ENCODE results near the gene HOXA3.

Gene HOXA3

DNA sequence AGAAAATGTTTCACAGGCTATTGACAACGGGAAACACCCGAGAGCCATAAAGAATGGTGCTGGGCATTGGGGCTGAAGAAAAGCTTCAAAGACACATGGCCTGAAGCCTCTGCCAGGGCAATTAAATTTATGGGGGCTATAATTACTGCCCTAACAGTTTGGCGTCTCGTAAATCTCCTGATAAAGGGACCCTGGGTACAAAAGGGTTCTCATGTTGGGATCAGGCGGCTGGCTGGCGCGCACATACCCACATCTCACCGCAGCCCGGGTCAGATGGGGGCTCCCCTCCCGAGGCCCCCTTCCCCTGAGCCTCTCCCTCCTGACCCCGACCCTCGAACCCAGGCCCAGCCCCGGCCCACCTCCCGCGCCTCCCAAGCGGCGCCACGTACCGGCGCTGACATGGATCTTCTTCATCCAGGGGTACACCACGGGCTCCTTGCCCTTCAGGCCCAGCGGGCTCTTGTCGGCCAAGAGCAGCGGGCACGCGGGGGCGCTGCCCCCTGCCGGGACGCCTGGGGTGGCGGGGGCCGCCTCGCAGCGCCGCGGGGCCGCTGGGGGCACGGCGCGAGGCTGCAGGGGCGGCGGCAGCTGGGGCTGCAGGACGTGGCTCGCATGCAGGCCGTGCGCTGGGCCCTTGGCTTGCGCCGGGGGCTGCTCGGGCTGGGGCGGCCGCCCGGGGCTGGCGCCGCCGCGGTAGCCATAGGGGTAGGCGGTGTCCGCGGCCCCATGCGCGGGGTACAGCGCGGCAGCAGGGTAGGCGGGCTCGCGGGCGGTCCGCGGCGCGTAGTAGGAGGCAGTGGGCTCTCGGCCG, 22.4 kb downstream of the HOXA3 start:
- H3K4me3 ChIP-seq (replicated peaks; ENCODE audit: insufficient read depth, low read length) = peak overlapping the region; percentile 50
- DNase-seq (ENCODE audit: low read depth in 1 of 2, low spot score in 1 of 2) = no peak
- TF ChIP-seq, protein P1, sequence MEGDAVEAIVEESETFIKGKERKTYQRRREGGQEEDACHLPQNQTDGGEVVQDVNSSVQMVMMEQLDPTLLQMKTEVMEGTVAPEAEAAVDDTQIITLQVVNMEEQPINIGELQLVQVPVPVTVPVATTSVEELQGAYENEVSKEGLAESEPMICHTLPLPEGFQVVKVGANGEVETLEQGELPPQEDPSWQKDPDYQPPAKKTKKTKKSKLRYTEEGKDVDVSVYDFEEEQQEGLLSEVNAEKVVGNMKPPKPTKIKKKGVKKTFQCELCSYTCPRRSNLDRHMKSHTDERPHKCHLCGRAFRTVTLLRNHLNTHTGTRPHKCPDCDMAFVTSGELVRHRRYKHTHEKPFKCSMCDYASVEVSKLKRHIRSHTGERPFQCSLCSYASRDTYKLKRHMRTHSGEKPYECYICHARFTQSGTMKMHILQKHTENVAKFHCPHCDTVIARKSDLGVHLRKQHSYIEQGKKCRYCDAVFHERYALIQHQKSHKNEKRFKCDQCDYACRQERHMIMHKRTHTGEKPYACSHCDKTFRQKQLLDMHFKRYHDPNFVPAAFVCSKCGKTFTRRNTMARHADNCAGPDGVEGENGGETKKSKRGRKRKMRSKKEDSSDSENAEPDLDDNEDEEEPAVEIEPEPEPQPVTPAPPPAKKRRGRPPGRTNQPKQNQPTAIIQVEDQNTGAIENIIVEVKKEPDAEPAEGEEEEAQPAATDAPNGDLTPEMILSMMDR (IDR thresholded peaks at IDR 0.05; ENCODE audit: insufficient read depth, low read length) = no peak
- no peak for TF ChIP-seq GABPA (IDR thresholded peaks at IDR 0.05; ENCODE audit: low read depth)
- TF ChIP-seq POLR2AphosphoS5 (IDR thresholded peaks at IDR 0.05; ENCODE audit: low read depth) = no peak
- TF ChIP-seq, protein P2, sequence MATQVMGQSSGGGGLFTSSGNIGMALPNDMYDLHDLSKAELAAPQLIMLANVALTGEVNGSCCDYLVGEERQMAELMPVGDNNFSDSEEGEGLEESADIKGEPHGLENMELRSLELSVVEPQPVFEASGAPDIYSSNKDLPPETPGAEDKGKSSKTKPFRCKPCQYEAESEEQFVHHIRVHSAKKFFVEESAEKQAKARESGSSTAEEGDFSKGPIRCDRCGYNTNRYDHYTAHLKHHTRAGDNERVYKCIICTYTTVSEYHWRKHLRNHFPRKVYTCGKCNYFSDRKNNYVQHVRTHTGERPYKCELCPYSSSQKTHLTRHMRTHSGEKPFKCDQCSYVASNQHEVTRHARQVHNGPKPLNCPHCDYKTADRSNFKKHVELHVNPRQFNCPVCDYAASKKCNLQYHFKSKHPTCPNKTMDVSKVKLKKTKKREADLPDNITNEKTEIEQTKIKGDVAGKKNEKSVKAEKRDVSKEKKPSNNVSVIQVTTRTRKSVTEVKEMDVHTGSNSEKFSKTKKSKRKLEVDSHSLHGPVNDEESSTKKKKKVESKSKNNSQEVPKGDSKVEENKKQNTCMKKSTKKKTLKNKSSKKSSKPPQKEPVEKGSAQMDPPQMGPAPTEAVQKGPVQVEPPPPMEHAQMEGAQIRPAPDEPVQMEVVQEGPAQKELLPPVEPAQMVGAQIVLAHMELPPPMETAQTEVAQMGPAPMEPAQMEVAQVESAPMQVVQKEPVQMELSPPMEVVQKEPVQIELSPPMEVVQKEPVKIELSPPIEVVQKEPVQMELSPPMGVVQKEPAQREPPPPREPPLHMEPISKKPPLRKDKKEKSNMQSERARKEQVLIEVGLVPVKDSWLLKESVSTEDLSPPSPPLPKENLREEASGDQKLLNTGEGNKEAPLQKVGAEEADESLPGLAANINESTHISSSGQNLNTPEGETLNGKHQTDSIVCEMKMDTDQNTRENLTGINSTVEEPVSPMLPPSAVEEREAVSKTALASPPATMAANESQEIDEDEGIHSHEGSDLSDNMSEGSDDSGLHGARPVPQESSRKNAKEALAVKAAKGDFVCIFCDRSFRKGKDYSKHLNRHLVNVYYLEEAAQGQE (IDR thresholded peaks at IDR 0.05; ENCODE audit: insufficient replicate concordance, low read depth) = no peak
- no peak for TF ChIP-seq SPI1 (IDR thresholded peaks at IDR 0.05; ENCODE audit: borderline replicate concordance, low read depth)
- no peak overlapping the region for H3K27ac ChIP-seq (replicated peaks)
- peaks cover 4% of the 10 kb centered on the region for H3K27me3 ChIP-seq (ENCODE audit: insufficient read depth, poor library complexity, severe bottlenecking)

DNA sequence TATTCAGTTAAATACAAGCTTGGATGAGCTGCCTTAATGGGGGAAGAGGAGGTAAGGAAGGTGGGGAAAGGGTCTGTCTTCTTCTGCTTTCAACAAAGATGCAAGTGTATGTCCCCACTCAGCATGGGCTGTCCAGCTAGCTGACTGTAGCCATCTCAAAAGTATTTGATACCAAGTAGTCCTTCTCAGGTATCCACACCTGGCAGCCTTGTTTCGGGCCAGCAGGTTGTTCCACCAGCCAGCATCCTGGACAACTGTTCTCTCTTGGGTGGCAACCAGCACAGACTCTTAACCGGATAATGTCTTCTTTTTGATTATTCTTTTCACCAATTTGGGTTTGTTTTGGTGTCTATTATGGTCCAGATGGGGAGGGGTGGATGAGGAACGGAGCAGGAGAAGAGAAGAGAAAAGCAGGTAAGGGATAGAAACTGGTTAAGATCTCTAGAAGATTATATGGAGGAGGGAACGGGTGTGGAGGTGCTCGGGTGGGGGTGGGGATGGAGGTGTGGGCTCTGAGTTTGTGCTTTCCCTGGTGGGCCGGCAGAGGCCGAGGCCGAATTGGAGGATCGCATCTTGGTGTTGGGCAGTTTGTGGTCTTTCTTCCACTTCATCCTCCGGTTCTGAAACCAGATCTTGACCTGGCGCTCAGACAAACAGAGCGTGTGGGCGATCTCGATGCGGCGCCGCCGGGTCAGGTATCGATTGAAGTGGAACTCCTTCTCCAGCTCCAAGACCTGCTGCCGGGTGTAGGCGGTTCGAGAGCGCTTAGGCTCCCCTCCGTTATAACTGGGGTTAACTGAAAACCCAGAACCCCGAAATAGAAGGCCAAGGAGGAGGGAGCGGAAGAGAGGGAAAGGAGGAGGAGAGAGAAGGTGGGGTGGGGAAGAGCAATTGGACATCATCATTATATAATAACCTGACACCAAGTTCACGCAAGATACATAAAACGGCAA, 23.3 kb downstream of the HOXA3 start:
- DNase-seq (ENCODE audit: low read depth in 1 of 2, low spot score in 1 of 2) = no peak
- Histone ChIP-seq H3K27me3 (ENCODE audit: insufficient read depth, poor library complexity, severe bottlenecking) (peaks cover 4% of the 10 kb centered on the region), H3K27ac (replicated peaks) (no peak overlapping the region), H3K4me3 (replicated peaks; ENCODE audit: insufficient read depth, low read length) (no peak overlapping the region)
- TF ChIP-seq, protein P1 (IDR thresholded peaks at IDR 0.05; ENCODE audit: insufficient read depth, low read length) = no peak
- TF ChIP-seq GABPA (IDR thresholded peaks at IDR 0.05; ENCODE audit: low read depth) = no peak
- TF ChIP-seq SPI1 (IDR thresholded peaks at IDR 0.05; ENCODE audit: borderline replicate concordance, low read depth) = no peak
- TF ChIP-seq POLR2AphosphoS5 (IDR thresholded peaks at IDR 0.05; ENCODE audit: low read depth) = no peak
- TF ChIP-seq, protein P2 (IDR thresholded peaks at IDR 0.05; ENCODE audit: insufficient replicate concordance, low read depth) = no peak

DNA sequence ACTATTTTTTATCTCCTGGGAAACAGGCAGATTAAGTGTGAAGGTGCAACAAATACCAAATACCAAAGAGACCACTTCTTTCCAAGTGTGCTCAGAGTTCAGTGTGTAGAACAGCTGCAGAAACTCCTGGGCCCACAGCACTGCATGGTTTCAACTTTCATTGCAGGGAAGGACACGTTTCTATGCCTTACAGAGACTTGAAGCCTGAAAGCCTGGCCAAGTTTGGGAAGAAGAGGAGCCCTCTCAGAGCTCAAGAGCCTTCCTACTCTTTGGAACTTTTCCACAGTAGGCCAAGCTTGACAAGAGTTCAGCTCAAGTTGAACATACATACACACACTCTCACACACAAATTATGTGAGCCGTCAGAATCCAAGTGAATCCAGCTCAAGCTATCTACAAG, 24.3 kb downstream of the HOXA3 start:
- DNase-seq (ENCODE audit: low read depth in 1 of 2, low spot score in 1 of 2) = no peak
- Histone ChIP-seq H3K4me3 (replicated peaks; ENCODE audit: insufficient read depth, low read length) (no peak overlapping the region), H3K27me3 (ENCODE audit: insufficient read depth, poor library complexity, severe bottlenecking) (peaks cover 4% of the 10 kb centered on the region), H3K27ac (replicated peaks) (no peak overlapping the region)
- TF ChIP-seq SPI1 (IDR thresholded peaks at IDR 0.05; ENCODE audit: borderline replicate concordance, low read depth) (no peak), GABPA (IDR thresholded peaks at IDR 0.05; ENCODE audit: low read depth) (no peak), POLR2AphosphoS5 (IDR thresholded peaks at IDR 0.05; ENCODE audit: low read depth) (no peak)
- TF ChIP-seq, protein P2 (IDR thresholded peaks at IDR 0.05; ENCODE audit: insufficient replicate concordance, low read depth) = no peak
- TF ChIP-seq, protein P1 (IDR thresholded peaks at IDR 0.05; ENCODE audit: insufficient read depth, low read length) = no peak

Measured in HL-60 (cell line).